GM23338 (cell line): Measurements from ENCODE around the gene CDK17. TPM values are rescaled to one million over a fixed set of nuclear protein-coding genes. Genes with fewer than 3 reads are reported as not detected.

Experiments used
- ATAC-seq: fragments of 200-7000 bp; cut with Tn5 transposase; 3 replicates; pipeline ENCODE4 v1.9.1; 2020
- DNase-seq: peaks from one replicate; pipeline ENCODE4 v3.0.0-alpha.2; 2015; ENCODE audit warnings: low spot score
- H2AFZ ChIP-seq: fragments of 200-600 bp; sonication (generic); 2 replicates; pipeline ENCODE4 v1.8.0; 2016; ENCODE audit warnings: antibody characterized with exemption, mild to moderate bottlenecking, moderate library complexity
- H3F3A ChIP-seq: fragments of 200-600 bp; sonication (generic); replicated peaks from 2 replicates; pipeline ENCODE4 v1.8.0; 2017; ENCODE audit warnings: antibody characterized with exemption, mixed run types, low read depth
- H3K27ac ChIP-seq: fragments of 200-600 bp; sonication (generic); 2 replicates; pipeline ENCODE4 v1.6.1; 2016; ENCODE audit warnings: low read depth
- H3K27me3 ChIP-seq: fragments of 200-600 bp; sonication (generic); 2 replicates; pipeline ENCODE4 v1.8.0; 2016; ENCODE audit warnings: mild to moderate bottlenecking, mixed run types, moderate library complexity; ENCODE audit not compliant: insufficient read depth
- H3K36me3 ChIP-seq: fragments of 200-600 bp; sonication (generic); 2 replicates; pipeline ENCODE4 v1.8.0; 2016; ENCODE audit warnings: mild to moderate bottlenecking; ENCODE audit not compliant: insufficient read depth
- H3K4me1 ChIP-seq: fragments of 200-600 bp; sonication (generic); 2 replicates; pipeline ENCODE4 v1.8.0; 2016; ENCODE audit warnings: mild to moderate bottlenecking, moderate library complexity; ENCODE audit not compliant: insufficient read depth
- H3K4me2 ChIP-seq: fragments of 200-600 bp; sonication (generic); 2 replicates; pipeline ENCODE4 v1.7.1; 2017; ENCODE audit warnings: mixed run types
- H3K4me3 ChIP-seq: fragments of 200-600 bp; sonication (generic); 2 replicates; pipeline ENCODE4 v1.6.1; 2016; ENCODE audit warnings: mixed run types
- H3K79me2 ChIP-seq: fragments of 200-600 bp; sonication (generic); replicated peaks from 2 replicates; pipeline ENCODE4 v1.8.0; 2017; ENCODE audit warnings: mild to moderate bottlenecking; ENCODE audit not compliant: insufficient read depth
- H3K9me2 ChIP-seq: fragments of 200-600 bp; sonication (generic); 2 replicates; pipeline ENCODE4 v1.8.0; 2017; ENCODE audit not compliant: insufficient read depth
- H4K20me1 ChIP-seq: fragments of 200-600 bp; sonication (generic); replicated peaks from 2 replicates; pipeline ENCODE4 v1.8.0; 2017; ENCODE audit warnings: mild to moderate bottlenecking; ENCODE audit not compliant: insufficient read depth
- H3K27ac Mint-ChIP-seq: 2 replicates; pipeline ENCODE4 v1.8.0; 2020; ENCODE audit warnings: inconsistent platforms, mild to moderate bottlenecking, moderate library complexity, mixed read lengths
- H3K27me3 Mint-ChIP-seq: 3 replicates; pipeline ENCODE4 v1.8.0; 2022; ENCODE audit warnings: low read depth, mild to moderate bottlenecking, moderate library complexity, mixed read lengths, inconsistent platforms; ENCODE audit not compliant: insufficient read depth, poor library complexity
- H3K36me3 Mint-ChIP-seq: 3 replicates; pipeline ENCODE4 v1.8.0; 2021; ENCODE audit warnings: low read depth, mild to moderate bottlenecking, inconsistent platforms, moderate library complexity, mixed read lengths
- H3K4me1 Mint-ChIP-seq: 3 replicates; pipeline ENCODE4 v1.8.0; 2020; ENCODE audit warnings: mild to moderate bottlenecking, inconsistent platforms, mixed read lengths
- H3K4me3 Mint-ChIP-seq: 3 replicates; pipeline ENCODE4 v1.8.0; 2021; ENCODE audit warnings: moderate library complexity, mild to moderate bottlenecking, inconsistent platforms, mixed read lengths
- H3K9me3 Mint-ChIP-seq: 3 replicates; pipeline ENCODE4 v1.8.0; 2020; ENCODE audit warnings: moderate library complexity, mild to moderate bottlenecking, inconsistent platforms, mixed read lengths
- CREB1 ChIP-seq: fragments of 250-450 bp; sonication (Bioruptor Pico); IDR thresholded peaks from 2 replicates; pipeline ENCODE4 v1.5.0; 2020; ENCODE audit warnings: low read depth, mild to moderate bottlenecking, moderate library complexity
- EZH2 ChIP-seq: fragments of 200-600 bp; sonication (generic); IDR thresholded peaks from one replicate; pipeline ENCODE4 v1.8.0; 2017; ENCODE audit warnings: antibody characterized with exemption, mild to moderate bottlenecking, low read depth; ENCODE audit not compliant: unreplicated experiment
- EZH2phosphoT487 ChIP-seq: fragments of 200-600 bp; sonication (generic); IDR thresholded peaks from one replicate; pipeline ENCODE4 v1.8.1; 2018; ENCODE audit warnings: antibody characterized with exemption; ENCODE audit not compliant: unreplicated experiment
- POLR2AphosphoS5 ChIP-seq: IDR thresholded peaks from 2 replicates; pipeline ENCODE4 v1.6.1; 2016; ENCODE audit warnings: antibody characterized with exemption, low read depth
- REST ChIP-seq: IDR thresholded peaks from one replicate; pipeline ENCODE4 v1.6.1; 2018; ENCODE audit warnings: antibody characterized with exemption; ENCODE audit not compliant: unreplicated experiment
- STAT1 ChIP-seq: IDR thresholded peaks from one replicate; pipeline ENCODE4 v1.6.1; 2016; ENCODE audit warnings: antibody characterized with exemption; ENCODE audit not compliant: unreplicated experiment
- ZNF114 ChIP-seq: fragments of 250-450 bp; sonication (Bioruptor Pico); IDR thresholded peaks from 2 replicates; pipeline ENCODE4 v1.5.0; 2020; ENCODE audit warnings: mild to moderate bottlenecking, moderate library complexity
- ZNF331 ChIP-seq: fragments of 250-450 bp; sonication (Bioruptor Pico); IDR thresholded peaks from 2 replicates; pipeline ENCODE4 v1.5.0; 2020; ENCODE audit warnings: low read depth, mild to moderate bottlenecking, moderate library complexity
- polyA plus RNA-seq: library from polyadenylated mRNA; unstranded; fragments of >200 nt; fragmentation: Nextera tagmentation; extraction: Ambion mirVana; gene quantifications from 2 replicates; pipeline ENCODE4 v1.2.1, GENCODE V29; 2016
- total RNA-seq: library from RNA; depleted of rRNA; stranded (reverse); fragments of >200 nt; shearing (Covaris generic); gene quantifications from 2 replicates; pipeline ENCODE4 v1.2.3, GENCODE V29; 2014
- TF ChIP-seq, protein P1 (sequence below): fragments of 250-450 bp; sonication (Bioruptor Pico); IDR thresholded peaks from 2 replicates; pipeline ENCODE4 v1.5.0; 2020; ENCODE audit warnings: mild to moderate bottlenecking, moderate library complexity
- TF ChIP-seq, protein P2 (sequence below): IDR thresholded peaks from 2 replicates; pipeline ENCODE4 v1.6.1; 2016; ENCODE audit warnings: antibody characterized with exemption
- TF ChIP-seq, protein P3 (sequence below), 2 experiments: fragments of 200-600 bp in 1 of 2; sonication (generic) in 1 of 2; conservative IDR thresholded peaks; 2 replicates each; pipeline versions ENCODE4 v1.5.1 to v1.6.1; 2016 to 2017; ENCODE audit warnings: antibody characterized with exemption in 2 of 2, low read depth in 2 of 2, mild to moderate bottlenecking in 2 of 2, moderate library complexity in 1 of 2

CDK17 gene
- total and polyA plus RNA-seq, 2 experiments from 2014 or later, result 7.6 to 34.2 TPM

DNA sequence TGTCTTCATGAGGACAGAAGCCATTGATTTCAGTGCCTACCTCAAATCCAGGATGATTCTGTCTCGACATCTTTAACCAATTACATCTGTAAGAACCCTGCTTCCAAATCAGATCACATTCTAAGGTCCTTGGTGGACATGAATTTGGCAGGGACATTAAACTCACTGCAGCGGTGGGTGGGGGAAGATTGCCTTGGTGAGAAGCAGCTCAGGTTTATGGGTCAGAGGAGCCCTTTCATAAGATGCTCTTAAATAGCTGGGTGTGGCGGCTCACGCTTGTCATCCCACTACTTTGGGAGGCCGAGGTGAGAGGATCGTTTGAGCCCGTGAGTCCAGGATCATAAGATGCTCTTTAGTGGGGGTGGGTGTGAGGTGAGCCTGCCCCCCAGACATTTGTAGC lies 163.2 kb downstream of the CDK17 start (continued):
- TF ChIP-seq, protein P1, sequence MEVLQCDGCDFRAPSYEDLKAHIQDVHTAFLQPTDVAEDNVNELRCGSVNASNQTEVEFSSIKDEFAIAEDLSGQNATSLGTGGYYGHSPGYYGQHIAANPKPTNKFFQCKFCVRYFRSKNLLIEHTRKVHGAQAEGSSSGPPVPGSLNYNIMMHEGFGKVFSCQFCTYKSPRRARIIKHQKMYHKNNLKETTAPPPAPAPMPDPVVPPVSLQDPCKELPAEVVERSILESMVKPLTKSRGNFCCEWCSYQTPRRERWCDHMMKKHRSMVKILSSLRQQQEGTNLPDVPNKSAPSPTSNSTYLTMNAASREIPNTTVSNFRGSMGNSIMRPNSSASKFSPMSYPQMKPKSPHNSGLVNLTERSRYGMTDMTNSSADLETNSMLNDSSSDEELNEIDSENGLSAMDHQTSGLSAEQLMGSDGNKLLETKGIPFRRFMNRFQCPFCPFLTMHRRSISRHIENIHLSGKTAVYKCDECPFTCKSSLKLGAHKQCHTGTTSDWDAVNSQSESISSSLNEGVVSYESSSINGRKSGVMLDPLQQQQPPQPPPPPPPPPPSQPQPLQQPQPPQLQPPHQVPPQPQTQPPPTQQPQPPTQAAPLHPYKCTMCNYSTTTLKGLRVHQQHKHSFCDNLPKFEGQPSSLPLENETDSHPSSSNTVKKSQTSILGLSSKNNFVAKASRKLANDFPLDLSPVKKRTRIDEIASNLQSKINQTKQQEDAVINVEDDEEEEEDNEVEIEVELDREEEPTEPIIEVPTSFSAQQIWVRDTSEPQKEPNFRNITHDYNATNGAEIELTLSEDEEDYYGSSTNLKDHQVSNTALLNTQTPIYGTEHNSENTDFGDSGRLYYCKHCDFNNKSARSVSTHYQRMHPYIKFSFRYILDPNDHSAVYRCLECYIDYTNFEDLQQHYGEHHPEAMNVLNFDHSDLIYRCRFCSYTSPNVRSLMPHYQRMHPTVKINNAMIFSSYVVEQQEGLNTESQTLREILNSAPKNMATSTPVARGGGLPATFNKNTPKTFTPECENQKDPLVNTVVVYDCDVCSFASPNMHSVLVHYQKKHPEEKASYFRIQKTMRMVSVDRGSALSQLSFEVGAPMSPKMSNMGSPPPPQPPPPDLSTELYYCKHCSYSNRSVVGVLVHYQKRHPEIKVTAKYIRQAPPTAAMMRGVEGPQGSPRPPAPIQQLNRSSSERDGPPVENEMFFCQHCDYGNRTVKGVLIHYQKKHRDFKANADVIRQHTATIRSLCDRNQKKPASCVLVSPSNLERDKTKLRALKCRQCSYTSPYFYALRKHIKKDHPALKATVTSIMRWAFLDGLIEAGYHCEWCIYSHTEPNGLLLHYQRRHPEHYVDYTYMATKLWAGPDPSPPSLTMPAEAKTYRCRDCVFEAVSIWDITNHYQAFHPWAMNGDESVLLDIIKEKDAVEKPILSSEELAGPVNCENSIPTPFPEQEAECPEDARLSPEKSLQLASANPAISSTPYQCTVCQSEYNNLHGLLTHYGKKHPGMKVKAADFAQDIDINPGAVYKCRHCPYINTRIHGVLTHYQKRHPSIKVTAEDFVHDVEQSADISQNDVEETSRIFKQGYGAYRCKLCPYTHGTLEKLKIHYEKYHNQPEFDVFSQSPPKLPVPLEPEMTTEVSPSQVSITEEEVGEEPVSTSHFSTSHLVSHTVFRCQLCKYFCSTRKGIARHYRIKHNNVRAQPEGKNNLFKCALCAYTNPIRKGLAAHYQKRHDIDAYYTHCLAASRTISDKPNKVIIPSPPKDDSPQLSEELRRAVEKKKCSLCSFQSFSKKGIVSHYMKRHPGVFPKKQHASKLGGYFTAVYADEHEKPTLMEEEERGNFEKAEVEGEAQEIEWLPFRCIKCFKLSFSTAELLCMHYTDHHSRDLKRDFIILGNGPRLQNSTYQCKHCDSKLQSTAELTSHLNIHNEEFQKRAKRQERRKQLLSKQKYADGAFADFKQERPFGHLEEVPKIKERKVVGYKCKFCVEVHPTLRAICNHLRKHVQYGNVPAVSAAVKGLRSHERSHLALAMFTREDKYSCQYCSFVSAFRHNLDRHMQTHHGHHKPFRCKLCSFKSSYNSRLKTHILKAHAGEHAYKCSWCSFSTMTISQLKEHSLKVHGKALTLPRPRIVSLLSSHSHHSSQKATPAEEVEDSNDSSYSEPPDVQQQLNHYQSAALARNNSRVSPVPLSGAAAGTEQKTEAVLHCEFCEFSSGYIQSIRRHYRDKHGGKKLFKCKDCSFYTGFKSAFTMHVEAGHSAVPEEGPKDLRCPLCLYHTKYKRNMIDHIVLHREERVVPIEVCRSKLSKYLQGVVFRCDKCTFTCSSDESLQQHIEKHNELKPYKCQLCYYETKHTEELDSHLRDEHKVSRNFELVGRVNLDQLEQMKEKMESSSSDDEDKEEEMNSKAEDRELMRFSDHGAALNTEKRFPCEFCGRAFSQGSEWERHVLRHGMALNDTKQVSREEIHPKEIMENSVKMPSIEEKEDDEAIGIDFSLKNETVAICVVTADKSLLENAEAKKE (CRISPR knock-in tag), result no peak
- TF ChIP-seq ZNF114 (CRISPR knock-in tag) (no peak), POLR2AphosphoS5 (no peak), ZNF331 (CRISPR knock-in tag) (no peak), EZH2phosphoT487 (no peak)
- TF ChIP-seq, protein P2, sequence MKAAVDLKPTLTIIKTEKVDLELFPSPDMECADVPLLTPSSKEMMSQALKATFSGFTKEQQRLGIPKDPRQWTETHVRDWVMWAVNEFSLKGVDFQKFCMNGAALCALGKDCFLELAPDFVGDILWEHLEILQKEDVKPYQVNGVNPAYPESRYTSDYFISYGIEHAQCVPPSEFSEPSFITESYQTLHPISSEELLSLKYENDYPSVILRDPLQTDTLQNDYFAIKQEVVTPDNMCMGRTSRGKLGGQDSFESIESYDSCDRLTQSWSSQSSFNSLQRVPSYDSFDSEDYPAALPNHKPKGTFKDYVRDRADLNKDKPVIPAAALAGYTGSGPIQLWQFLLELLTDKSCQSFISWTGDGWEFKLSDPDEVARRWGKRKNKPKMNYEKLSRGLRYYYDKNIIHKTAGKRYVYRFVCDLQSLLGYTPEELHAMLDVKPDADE, result no peak

DNA sequence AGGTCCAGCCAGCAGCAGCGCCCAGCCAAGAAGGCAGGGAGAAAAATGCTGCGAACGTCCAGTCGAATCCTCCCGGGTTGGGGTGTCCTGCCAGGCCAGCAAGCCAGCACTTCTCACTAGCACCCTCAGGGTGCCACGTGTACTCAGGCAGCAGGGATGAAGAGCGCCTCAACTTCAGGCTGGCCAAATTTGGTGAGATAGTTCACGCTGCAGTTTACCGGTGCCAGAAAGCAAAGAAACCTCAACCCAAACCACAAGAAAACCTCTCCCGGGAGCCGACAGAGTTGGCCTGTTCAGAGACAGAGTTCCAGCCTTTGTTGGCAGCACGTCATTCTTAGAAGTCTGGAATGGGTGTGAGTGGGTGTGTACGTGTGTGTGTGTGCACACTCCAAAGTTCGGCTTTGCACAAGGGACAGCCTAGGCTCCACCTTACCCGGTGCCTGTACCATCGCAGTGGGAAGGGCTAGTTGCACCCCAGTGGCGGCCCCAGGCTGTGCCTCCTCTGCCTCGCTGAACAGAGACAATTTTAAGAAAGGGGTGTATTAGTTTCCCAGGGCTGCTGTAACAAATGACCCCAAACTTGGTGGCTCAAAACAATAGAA lies 163.9 kb downstream of the CDK17 start:
- Mint-ChIP-seq H3K4me3 (no peak overlapping the region), H3K36me3 (no peaks in the 10 kb centered on the region), H3K27ac (no peak overlapping the region), H3K9me3 (no peaks in the 10 kb centered on the region), H3K4me1 (peaks cover 9% of the 10 kb centered on the region), H3K27me3 (peaks cover 16% of the 10 kb centered on the region)
- no peak for DNase-seq
- Histone ChIP-seq H3K79me2 (no peaks in the 10 kb centered on the region), H3K9me2 (no peaks in the 10 kb centered on the region), H3K4me2 (no peak overlapping the region), H4K20me1 (peaks cover 4% of the 10 kb centered on the region; the same call in 1 of the 2 replicates), H3K4me1 (no peaks in the 10 kb centered on the region), H3K27me3 (no peaks in the 10 kb centered on the region), H3K27ac (no peak overlapping the region), H3K36me3 (no peaks in the 10 kb centered on the region), H3F3A (no peaks in the 10 kb centered on the region), H2AFZ (no peak overlapping the region), H3K4me3 (no peak overlapping the region)
- ATAC-seq, result peak; percentile 26; the same call in 2 of the 3 replicates
- no peak for TF ChIP-seq ZNF331 (CRISPR knock-in tag)
- TF ChIP-seq STAT1, result no peak
- no peak for TF ChIP-seq CREB1 (CRISPR knock-in tag)
- no peak for TF ChIP-seq ZNF114 (CRISPR knock-in tag)
- no peak for TF ChIP-seq EZH2phosphoT487
- TF ChIP-seq, protein P3, sequence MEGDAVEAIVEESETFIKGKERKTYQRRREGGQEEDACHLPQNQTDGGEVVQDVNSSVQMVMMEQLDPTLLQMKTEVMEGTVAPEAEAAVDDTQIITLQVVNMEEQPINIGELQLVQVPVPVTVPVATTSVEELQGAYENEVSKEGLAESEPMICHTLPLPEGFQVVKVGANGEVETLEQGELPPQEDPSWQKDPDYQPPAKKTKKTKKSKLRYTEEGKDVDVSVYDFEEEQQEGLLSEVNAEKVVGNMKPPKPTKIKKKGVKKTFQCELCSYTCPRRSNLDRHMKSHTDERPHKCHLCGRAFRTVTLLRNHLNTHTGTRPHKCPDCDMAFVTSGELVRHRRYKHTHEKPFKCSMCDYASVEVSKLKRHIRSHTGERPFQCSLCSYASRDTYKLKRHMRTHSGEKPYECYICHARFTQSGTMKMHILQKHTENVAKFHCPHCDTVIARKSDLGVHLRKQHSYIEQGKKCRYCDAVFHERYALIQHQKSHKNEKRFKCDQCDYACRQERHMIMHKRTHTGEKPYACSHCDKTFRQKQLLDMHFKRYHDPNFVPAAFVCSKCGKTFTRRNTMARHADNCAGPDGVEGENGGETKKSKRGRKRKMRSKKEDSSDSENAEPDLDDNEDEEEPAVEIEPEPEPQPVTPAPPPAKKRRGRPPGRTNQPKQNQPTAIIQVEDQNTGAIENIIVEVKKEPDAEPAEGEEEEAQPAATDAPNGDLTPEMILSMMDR (conservative IDR thresholded peaks at IDR 0.05; ENCODE audit: low read depth in 2 of 2), result no peak; a peak in 2 of 4 replicates
- TF ChIP-seq EZH2, result no peak
- no peak for TF ChIP-seq POLR2AphosphoS5
- TF ChIP-seq REST, result no peak
